Activated T-cell treated with anti-CD3 and anti-CD28 coated beads for 1 hour (primary cell): ENCODE results near the gene DCAKD.

Source experiments
- DNase-seq: peaks from one replicate; pipeline ENCODE4 v3.0.0-alpha.2; 2020; ENCODE audit warnings: low read depth

DCAKD gene, protein sequence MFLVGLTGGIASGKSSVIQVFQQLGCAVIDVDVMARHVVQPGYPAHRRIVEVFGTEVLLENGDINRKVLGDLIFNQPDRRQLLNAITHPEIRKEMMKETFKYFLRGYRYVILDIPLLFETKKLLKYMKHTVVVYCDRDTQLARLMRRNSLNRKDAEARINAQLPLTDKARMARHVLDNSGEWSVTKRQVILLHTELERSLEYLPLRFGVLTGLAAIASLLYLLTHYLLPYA

GRCh38 chr17:45051060-45051719 is at the start of gene DCAKD:
DCAKD (minus strand) TSS chr17:45051632; CDS start chr17:45034885, 16,747 bp downstream.
- peak; percentile 74 for DNase-seq

DNA sequence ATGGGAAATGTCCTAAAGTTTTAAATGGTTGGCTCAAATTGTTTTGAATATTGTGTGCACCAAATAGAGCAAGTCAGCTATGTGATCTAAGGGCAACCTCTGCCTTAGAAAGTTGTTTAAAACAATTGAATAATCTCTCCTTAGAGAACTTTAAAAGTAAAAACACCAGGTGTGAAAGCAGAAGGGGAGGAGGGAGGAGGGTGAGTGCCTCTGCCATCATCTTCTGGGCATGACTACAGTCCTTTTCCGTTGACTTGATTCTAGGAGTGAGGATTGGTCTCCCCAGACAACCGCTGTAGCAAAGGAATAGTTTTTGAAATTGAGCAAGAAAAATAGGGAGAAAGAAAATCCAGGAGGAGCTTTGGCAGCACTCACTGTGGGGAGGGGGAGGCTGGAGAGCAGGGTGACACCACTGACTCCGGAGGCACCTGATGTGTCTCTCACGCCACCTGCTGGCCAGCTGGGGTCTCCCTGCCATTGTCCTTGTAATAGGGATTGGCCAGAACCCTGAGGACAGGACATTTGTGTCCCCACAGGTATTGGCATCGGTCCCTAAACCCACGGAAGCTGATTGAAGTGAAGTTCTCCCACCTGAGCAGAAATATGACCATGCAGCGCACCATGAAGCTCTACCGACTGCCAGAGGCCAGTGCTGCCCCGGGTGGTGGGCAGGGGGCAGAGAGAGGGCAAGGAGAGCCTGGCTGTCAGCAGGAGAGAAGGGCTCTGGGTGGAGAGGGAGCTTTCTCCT is 47.6 kb upstream of the DCAKD start:
- peak; percentile 77 for DNase-seq

- no peak for DNase-seq
Measured at GRCh38 chr17:45098081-45098868, 46.8 kb upstream of the DCAKD start.

DNA sequence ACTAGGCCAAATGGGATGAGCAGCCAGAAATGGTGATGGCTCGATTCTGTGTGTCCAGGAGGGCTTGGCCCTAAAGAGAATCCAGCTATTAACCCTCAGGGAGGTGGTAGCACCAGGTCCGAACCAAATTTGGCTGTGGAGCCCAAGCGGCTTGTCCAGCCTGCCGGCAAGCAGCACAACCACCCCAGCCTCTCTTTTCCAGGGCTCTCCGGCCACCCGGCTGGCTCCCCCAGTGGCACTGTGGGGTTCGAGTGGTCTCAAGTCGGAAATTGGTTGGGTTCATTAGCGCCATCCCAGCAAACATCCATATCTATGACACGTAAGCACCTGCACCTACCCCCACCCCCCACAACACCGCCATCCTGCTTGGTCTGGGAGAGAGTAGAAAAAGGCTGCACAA is 45.5 kb upstream of the DCAKD start:
- DNase-seq = no peak

GRCh38 chr17:45096141-45096540 is 44.7 kb upstream of the DCAKD start:
- DNase-seq = no peak

DNA sequence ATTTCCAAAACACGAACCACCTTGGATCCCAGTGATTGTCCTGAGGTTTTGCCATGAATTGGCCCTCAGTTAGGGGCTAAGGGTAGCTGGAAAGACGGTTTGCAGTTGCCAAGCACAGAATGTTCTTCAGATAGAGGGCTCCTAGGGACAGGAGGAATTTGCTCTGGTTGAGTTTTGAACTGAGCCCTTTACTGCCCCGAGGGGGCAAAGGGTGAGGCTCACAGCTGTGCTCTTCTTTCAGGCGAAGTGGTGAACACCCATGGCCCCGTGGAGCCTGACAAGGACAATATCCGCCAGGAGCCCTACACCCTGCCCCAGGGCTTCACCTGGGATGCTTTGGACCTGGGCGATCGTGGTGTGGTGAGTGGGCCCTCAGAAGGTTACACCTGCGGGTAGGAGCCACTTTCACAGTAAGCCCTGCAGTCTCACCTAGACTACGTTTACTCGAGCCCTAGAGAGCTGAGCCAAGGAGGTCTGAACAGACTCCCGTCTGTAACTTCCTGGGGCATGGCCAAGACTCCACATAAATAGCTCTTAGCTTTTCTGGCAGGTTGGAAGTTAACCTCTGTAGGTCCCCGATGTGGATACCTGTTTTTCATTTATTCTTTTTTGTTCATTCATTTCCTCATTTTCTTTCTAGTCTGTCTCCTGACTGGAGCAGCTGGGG is 42.1 kb upstream of the DCAKD start:
- no peak for DNase-seq

DNA sequence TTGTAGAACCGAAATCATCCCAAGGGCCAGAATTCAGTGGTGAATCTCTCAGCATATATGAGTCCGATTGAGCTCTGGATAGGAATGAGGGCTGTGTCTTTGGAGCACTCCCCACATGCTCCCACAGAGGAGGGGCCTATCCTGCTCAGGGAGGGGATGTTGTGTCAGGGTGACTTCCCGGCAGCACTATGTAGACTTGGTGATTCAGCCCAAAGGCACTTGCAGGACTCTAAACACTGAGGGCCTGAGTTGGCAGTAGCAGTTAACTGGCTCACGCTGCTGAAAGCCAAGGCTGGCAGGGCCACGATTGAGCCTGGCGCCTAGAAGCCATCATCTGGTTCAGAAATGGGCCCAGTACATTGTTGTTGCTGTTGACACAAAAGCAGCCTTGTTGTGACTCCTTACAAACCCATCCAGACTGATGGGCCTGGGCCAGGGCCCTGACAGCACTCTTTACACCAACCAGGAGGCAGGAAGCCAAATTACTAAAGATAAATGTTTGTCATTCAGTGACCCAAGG is 41.5 kb upstream of the DCAKD start:
- no peak for DNase-seq

- DNase-seq = no peak
Measured at GRCh38 chr17:45091778-45092425, 40.5 kb upstream of the DCAKD start.

DNA sequence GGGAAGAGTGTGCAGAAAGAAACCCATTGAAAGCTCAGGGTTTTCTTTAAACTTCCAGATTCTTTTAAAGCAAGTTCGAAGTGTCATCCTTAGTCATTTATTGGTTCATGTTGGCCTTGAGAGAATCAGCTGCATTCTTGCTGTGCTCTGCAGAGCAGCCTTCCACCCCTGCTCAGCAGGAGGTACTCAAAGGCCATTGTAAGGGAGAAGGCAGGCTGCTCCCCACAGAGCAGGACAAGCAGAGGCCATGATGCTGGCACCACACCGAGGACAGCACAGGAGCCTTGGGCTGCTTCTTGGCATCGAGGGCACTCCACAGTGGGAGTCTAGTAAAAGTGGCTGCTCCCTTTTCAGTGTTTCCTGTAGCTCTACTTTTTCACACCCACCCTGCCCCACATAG is 39.3 kb upstream of the DCAKD start:
- no peak for DNase-seq

DNA sequence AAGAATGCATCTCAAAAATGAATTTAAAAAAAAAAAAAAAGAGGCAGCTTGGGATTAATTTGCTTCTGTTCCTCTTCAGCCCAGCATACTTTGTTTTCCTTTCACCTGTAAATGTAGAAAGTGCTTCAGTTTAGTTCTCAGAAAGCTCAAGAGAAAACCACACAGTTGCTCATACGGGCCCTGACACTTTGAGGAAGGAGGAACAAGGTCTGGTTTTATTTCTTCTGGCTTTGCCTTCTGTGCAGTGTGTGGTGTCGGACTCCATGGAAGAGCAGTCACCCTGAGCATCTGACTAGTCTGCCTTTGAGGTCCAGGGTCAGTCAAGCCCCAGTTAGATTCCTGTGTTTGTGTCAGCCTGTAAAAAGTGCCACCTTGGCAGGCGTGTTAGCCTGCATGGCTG is 37.3 kb upstream of the DCAKD start:
- no peak for DNase-seq

GRCh38 chr17:45087978-45088377 is 36.5 kb upstream of the DCAKD start:
- no peak for DNase-seq

DNA sequence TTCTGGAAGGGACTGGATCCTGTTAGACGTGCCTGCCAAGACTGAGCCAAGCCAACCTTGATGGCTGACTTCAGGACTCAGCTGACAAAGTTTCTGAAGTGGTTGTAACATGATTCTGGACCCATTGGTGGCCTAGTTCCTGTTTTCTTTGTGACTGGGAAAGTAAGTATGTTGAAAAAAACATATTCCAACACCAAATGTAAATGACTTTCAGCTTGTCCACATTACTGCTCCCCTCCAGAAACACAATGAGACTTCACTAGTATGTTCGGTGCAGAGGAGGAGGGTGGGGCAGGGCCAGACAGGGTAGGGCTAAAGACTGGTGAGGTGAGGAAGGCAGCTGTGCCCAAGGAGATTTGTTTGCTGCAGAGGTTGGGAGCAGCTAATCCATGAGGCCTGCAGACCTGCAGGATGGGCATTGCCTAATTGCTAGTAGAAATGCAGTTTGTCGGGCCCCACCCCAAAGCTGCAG is 36.1 kb upstream of the DCAKD start:
- DNase-seq = no peak

DNA sequence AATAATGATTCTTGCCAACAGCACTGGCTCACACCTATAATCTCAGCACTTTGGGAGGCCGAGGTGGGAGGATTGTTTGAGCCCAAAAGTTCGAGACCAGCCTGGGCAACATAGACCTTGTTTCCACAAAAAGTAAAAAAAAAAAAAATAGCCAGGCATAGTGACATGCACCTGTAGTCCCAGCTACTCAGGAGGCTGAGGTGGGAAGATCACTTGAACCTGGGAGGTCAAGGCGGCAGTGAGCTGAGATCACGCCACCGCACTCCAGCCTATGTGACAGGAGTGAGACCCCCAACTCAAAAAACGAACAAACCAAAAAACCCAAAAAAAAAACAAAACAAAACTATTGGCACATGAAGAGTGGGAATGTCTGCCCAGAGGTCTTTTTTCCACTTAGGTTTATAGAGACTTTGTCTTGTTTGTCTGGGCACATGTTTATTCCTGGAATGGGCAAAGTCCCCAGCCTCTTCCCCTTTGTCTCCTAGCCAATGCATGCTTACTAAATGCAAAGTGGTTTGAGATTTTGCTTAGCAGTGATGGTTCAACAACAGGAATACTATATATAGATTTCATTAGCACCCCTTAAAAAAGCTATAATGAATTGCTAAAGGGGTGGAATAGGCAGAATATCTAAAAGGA is 35.6 kb upstream of the DCAKD start:
- no peak for DNase-seq

GRCh38 chr17:45086391-45086790 is 35.0 kb upstream of the DCAKD start:
- no peak for DNase-seq

GRCh38 chr17:45081047-45081703 is 29.7 kb upstream of the DCAKD start:
- no peak for DNase-seq

DNA sequence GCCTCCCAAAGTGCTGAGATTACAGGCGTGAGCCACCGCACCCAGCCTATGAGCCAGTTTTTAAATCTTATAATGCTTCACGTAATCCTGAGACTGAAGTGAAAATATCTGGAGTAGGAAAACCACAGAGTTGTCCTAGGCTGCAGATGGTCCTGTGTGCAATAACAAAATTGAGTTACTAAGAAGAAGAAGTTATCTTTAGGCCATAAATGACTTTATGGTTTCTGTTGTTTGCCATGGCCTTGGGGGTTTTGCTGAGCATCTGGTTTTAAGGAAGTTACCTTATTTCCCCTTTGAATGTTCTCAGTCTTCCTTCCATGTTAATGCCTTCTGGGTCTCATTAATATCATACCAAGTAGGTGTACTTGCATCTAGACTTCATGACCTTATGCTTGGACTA is 26.2 kb upstream of the DCAKD start:
- DNase-seq = no peak

GRCh38 chr17:45073414-45074070 is 22.1 kb upstream of the DCAKD start:
- no peak for DNase-seq

DNA sequence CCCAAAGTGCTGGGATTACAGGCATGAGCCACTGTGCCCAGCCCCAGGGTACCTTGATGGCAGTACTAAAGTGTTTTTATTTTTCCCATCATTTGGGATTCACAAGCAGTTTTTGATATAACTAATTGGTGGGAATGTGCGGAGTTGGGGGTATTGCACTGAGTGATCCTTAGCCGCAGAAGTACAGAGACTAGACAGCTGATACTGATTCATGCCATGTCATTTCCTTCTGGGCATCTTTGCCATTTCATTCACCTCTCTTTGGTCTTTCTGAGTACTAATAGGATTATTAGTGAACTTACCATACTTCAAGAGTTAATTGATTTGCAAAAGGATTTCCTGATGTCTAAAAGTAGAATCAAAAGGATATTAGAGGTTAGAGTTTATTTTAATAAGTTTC is 19.4 kb upstream of the DCAKD start:
- no peak for DNase-seq

- no peak for DNase-seq
Measured at GRCh38 chr17:45070001-45070400, 18.6 kb upstream of the DCAKD start.
